ENCODE measurements around the gene GRPEL1. TPM values are rescaled to one million over a fixed set of nuclear protein-coding genes. Genes with fewer than 3 reads are reported as not detected.

The GRPEL1 gene
- total RNA-seq, 1 experiment from 2014 or later: 76.0 TPM

- no peak for DNase-seq (ENCODE audit: low spot score)
These were observed 22.3 kb downstream of the GRPEL1 start for GRCh38 chr4:7045553-7045952.

- no peak for DNase-seq (ENCODE audit: low spot score)
These were observed 23.5 kb downstream of the GRPEL1 start for GRCh38 chr4:7044137-7044930.

- DNase-seq (ENCODE audit: low spot score): peak; percentile 5
These were observed 24.4 kb downstream of the GRPEL1 start, which contains the start of gene TADA2B for GRCh38 chr4:7043284-7044136. TSS of gene TADA2B (plus strand) at chr4:7043372. CDS start at chr4:7043580, 208 bp downstream.

- DNase-seq (ENCODE audit: low spot score): peak; percentile 90
These were observed 25.2 kb downstream of the GRPEL1 start for GRCh38 chr4:7042503-7043283.

- DNase-seq (ENCODE audit: low spot score): no peak
These were observed 25.9 kb downstream of the GRPEL1 start for GRCh38 chr4:7041801-7042502.

GRCh38 chr4:7041246-7041645 is 26.6 kb downstream of the GRPEL1 start:
- DNase-seq (ENCODE audit: low spot score): no peak

- no peak for DNase-seq (ENCODE audit: low spot score)
These were observed 27.1 kb downstream of the GRPEL1 start for GRCh38 chr4:7040765-7041164.

GRCh38 chr4:7037425-7037824 is 30.4 kb downstream of the GRPEL1 start:
- DNase-seq (ENCODE audit: low spot score): no peak

- DNase-seq (ENCODE audit: low spot score): no peak
These were observed 33.4 kb downstream of the GRPEL1 start for GRCh38 chr4:7034262-7035081.

- DNase-seq (ENCODE audit: low spot score): no peak
These were observed 35.3 kb downstream of the GRPEL1 start for GRCh38 chr4:7032596-7032995.

GRCh38 chr4:7031558-7032449 is 36.1 kb downstream of the GRPEL1 start:
- no peak for DNase-seq (ENCODE audit: low spot score)

GRCh38 chr4:7030856-7031255 is 37.0 kb downstream of the GRPEL1 start:
- no peak for DNase-seq (ENCODE audit: low spot score)

GRCh38 chr4:7029921-7030320 is 37.9 kb downstream of the GRPEL1 start:
- DNase-seq (ENCODE audit: low spot score): no peak

- no peak for DNase-seq (ENCODE audit: low spot score)
These were observed 38.7 kb downstream of the GRPEL1 start for GRCh38 chr4:7029212-7029611.

GRCh38 chr4:7027913-7028312 is 40.0 kb downstream of the GRPEL1 start:
- no peak for DNase-seq (ENCODE audit: low spot score)

GRCh38 chr4:7027284-7027683 is 40.6 kb downstream of the GRPEL1 start:
- no peak for DNase-seq (ENCODE audit: low spot score)

- DNase-seq (ENCODE audit: low spot score): no peak
These were observed 41.8 kb downstream of the GRPEL1 start for GRCh38 chr4:7026107-7026506.

- no peak for DNase-seq (ENCODE audit: low spot score)
These were observed 42.7 kb downstream of the GRPEL1 start for GRCh38 chr4:7025040-7025602.

GRCh38 chr4:7024336-7024890 is 43.5 kb downstream of the GRPEL1 start:
- no peak for DNase-seq (ENCODE audit: low spot score)
